Peyer's patch (tissue), 4 donors: ENCODE results near the gene SPRY4.

Experiments
- POLR2A ChIP-seq, 2 donors: fragments of 450-650 bp; IDR thresholded peaks; one replicate each; pipeline ENCODE4 v1.5.1; 2017; ENCODE audit warnings: antibody characterized with exemption in 2 of 2, mild to moderate bottlenecking in 2 of 2, moderate library complexity in 2 of 2
- TF ChIP-seq, protein P1 (sequence below), 6 experiments: fragments of 450-650 bp in 4 of 6; fragments of 200-600 bp in 2 of 6; sonication (generic) in 1 of 6; IDR thresholded peaks; one replicate each; pipeline ENCODE4 v1.5.1; 2017 to 2019; ENCODE audit warnings: antibody characterized with exemption in 6 of 6, mild to moderate bottlenecking in 3 of 6, moderate library complexity in 1 of 6

DNA sequence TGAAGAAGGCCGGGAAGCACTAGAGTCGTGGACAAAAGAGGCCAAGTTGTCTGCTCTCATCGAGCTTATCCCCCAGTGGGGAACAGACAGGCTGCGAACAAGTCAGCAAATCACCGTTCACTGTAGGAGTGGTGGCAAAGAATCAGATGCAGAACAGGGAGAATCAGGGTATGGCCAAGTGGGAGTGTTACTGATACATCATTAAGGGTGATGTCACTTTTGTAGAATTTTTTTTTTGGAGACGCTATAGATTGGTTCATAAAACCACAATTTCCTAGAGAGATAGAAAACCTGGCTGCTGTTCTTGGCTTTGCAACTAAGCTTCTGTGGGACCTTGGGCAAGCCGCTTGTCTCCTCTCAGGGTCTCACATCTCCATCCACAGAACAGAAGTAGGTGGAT is 21.3 kb downstream of the SPRY4 start:
- TF ChIP-seq, protein P1, sequence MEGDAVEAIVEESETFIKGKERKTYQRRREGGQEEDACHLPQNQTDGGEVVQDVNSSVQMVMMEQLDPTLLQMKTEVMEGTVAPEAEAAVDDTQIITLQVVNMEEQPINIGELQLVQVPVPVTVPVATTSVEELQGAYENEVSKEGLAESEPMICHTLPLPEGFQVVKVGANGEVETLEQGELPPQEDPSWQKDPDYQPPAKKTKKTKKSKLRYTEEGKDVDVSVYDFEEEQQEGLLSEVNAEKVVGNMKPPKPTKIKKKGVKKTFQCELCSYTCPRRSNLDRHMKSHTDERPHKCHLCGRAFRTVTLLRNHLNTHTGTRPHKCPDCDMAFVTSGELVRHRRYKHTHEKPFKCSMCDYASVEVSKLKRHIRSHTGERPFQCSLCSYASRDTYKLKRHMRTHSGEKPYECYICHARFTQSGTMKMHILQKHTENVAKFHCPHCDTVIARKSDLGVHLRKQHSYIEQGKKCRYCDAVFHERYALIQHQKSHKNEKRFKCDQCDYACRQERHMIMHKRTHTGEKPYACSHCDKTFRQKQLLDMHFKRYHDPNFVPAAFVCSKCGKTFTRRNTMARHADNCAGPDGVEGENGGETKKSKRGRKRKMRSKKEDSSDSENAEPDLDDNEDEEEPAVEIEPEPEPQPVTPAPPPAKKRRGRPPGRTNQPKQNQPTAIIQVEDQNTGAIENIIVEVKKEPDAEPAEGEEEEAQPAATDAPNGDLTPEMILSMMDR (IDR thresholded peaks at IDR 0.05), result no peak
- no peak for TF ChIP-seq POLR2A (IDR thresholded peaks at IDR 0.05)
